Heart left ventricle (tissue), 16 donors: ENCODE results near the gene SUGCT. TPM values are rescaled to one million over a fixed set of nuclear protein-coding genes. Genes with fewer than 3 reads are reported as not detected.

ENCODE experiments used
- ATAC-seq, 4 donors: fragments of 200-7000 bp; cut with Tn5 transposase; one replicate each; pipeline ENCODE4 v1.9.1; 2020 to 2022; ENCODE audit warnings: moderate library complexity in 4 of 4, mild to moderate bottlenecking in 3 of 4, moderate number of reproducible peaks in 1 of 4
- DNase-seq, 5 donors: peaks; one replicate each; pipeline ENCODE4 v3.0.0-alpha.2; 2020
- H3K27ac ChIP-seq, 12 donors: fragments of 200-600 bp; sonication (generic) in 4 of 12; one replicate each; pipeline versions ENCODE4 v1.5.0 to v1.8.0; 2016 to 2022; ENCODE audit warnings: mild to moderate bottlenecking in 2 of 12
- H3K27me3 ChIP-seq, 9 donors: fragments of 200-600 bp; sonication (generic) in 2 of 9; one replicate each; pipeline versions ENCODE4 v1.5.1 to v1.8.0; 2016 to 2022; ENCODE audit warnings: mild to moderate bottlenecking in 3 of 9
- H3K36me3 ChIP-seq, 9 donors: fragments of 200-600 bp; sonication (generic) in 2 of 9; one replicate each; pipeline versions ENCODE4 v1.5.0 to v1.8.0; 2018 to 2022; ENCODE audit warnings: mild to moderate bottlenecking in 2 of 9
- H3K4me1 ChIP-seq, 12 donors: fragments of 200-600 bp; sonication (generic) in 4 of 12; one replicate each; pipeline versions ENCODE4 v1.5.0 to v1.8.0; 2016 to 2022; ENCODE audit warnings: mild to moderate bottlenecking in 3 of 12
- H3K4me3 ChIP-seq, 12 donors: fragments of 200-600 bp; sonication (generic) in 4 of 12; one replicate each; pipeline versions ENCODE4 v1.5.0 to v1.8.0; 2017 to 2022; ENCODE audit warnings: mild to moderate bottlenecking in 9 of 12, moderate library complexity in 4 of 12
- H3K9me3 ChIP-seq, 12 donors: fragments of 200-600 bp; sonication (generic) in 4 of 12; one replicate each; pipeline versions ENCODE4 v1.5.0 to v1.8.0; 2016 to 2022; ENCODE audit warnings: mild to moderate bottlenecking in 1 of 12
- CTCF ChIP-seq, 12 donors: fragments of 200-600 bp; sonication (generic) in 4 of 12; IDR thresholded peaks; one replicate each; pipeline versions ENCODE4 v1.5.0 to v1.8.0; 2018 to 2022; ENCODE audit warnings: antibody characterized with exemption in 12 of 12, mild to moderate bottlenecking in 5 of 12
- POLR2A ChIP-seq, 2 donors: fragments of 450-650 bp; IDR thresholded peaks; one replicate each; pipeline ENCODE4 v1.6.1; 2017; ENCODE audit warnings: antibody characterized with exemption in 2 of 2, mild to moderate bottlenecking in 2 of 2, moderate library complexity in 2 of 2
- WGBS, 4 donors: extraction: QIAGEN DNeasy Blood & Tissue Kit in 2 of 4; methylation state at CpG; one replicate each; pipeline versions ENCODE4 v1.1.5 to v1.1.7; 2013 to 2018; 5-methylcytosine and 5-hydroxymethylcytosine counted together
- intact Hi-C, 10 donors: fragments of 100-400 bp; cut with DNase I; formaldehyde crosslinking; loops; one replicate each; pipeline versions ENCODE4 v1.11.1 to v1.14.2; 2022
- polyA plus RNA-seq, 2 donors: library from polyadenylated mRNA; stranded (reverse); fragments of 200-250 nt; gene quantifications; one replicate each; pipeline ENCODE4 v1.2.3, GENCODE V29; 2013
- total RNA-seq, 9 donors: library from RNA; depleted of rRNA in 2 of 9; stranded (reverse); fragments of >200 nt in 2 of 9; fragmentation: NEBNext Ultra II Directional in 3 of 9; extraction: Animal tissue kit (Norgen Biotek cat#: 25700) in 3 of 9; gene quantifications; one replicate each; pipeline versions ENCODE4 v1.1.0 to v1.2.4, GENCODE V29; 2016 to 2023
- donor health status: ischemic (EF 13 %, LVEDD 7.1; RV severe dilation, severe dysfunction).
- donor health status: healthy with polysubstance abuse.
- donor health status: DM: no; HTN: yes; CAD: no.
- donor health status: DM: no; HTN: no; CAD: no.
- donor health status: ischemic (EF 25% LVEDD 6.9; RV normal size, moderate dysfunction).
- donor health status: ischemic (EF 25% LVEDD 5.7; RV mildly dilated, moderate dysfunction).
- donor health status: healthy.
- donor health status: DM: yes; HTN: yes; CAD: no.
- donor health status: ischemic (EF 35%, LVEDD 5.7; RV mildly dilated, moderate dysfunction).
- donor health status: nonischemic (EF 11% LVEDD 7.7; RV severe dilation, severe dysfunction).
- donor health status: DM: yes; HTN: yes; CAD: no.
- donor health status: PGD.
- donor health status: ischemic (EF 29% LVEDD 5.4; RV normal size, mild dysfunction).
- donor health status: nonischemic (EF 23%, LVEDD 6.1; RV moderate dilation, normal function).

Gene SUGCT
- total and polyA plus RNA-seq, 11 donors: 1.4 to 7.6 (median 4.4) TPM

- Histone ChIP-seq H3K9me3 (no peaks in the 10 kb centered on the region), H3K27me3 (no peaks in the 10 kb centered on the region), H3K27ac (no peak overlapping the region), H3K4me1 (no peaks in the 10 kb centered on the region), H3K36me3 (no peaks in the 10 kb centered on the region), H3K4me3 (no peak overlapping the region)
- 39 to 51% (median 44%) methylated on average over 1 of the region's 1 CpG for WGBS, 4 donors
- TF ChIP-seq CTCF (IDR thresholded peaks at IDR 0.05) (no peak), POLR2A (IDR thresholded peaks at IDR 0.05) (no peak)
- no peak for DNase-seq
- intact Hi-C loops: no loop called here
- no peak for ATAC-seq
Observed at GRCh38 chr7:40516376-40516775, 381.6 kb downstream of the SUGCT start.

GRCh38 chr7:40519009-40519408 is 384.2 kb downstream of the SUGCT start:
- TF ChIP-seq POLR2A (IDR thresholded peaks at IDR 0.05): no peak
- TF ChIP-seq CTCF (IDR thresholded peaks at IDR 0.05): no peak
- Histone ChIP-seq H3K9me3 (no peaks in the 10 kb centered on the region), H3K36me3 (no peaks in the 10 kb centered on the region), H3K4me3 (no peak overlapping the region), H3K27me3 (no peaks in the 10 kb centered on the region), H3K4me1 (no peaks in the 10 kb centered on the region), H3K27ac (no peak overlapping the region)
- 90 to 96% (median 94%) methylated on average over 3 of the region's 3 CpGs for WGBS, 4 donors
- intact Hi-C loops: no loop called here
- ATAC-seq: no peak
- DNase-seq: no peak

- Histone ChIP-seq H3K4me3 (no peak overlapping the region), H3K36me3 (no peaks in the 10 kb centered on the region), H3K27me3 (no peaks in the 10 kb centered on the region), H3K9me3 (no peaks in the 10 kb centered on the region), H3K4me1 (no peaks in the 10 kb centered on the region), H3K27ac (no peak overlapping the region)
- intact Hi-C loops: no loop called here
- no peak for TF ChIP-seq CTCF (IDR thresholded peaks at IDR 0.05)
- WGBS, 4 donors: 79 to 85% (median 82%) methylated on average over 7 of the region's 7 CpGs
- no peak for DNase-seq
- ATAC-seq: no peak
Observed at GRCh38 chr7:40520986-40521738, 386.4 kb downstream of the SUGCT start.

DNA sequence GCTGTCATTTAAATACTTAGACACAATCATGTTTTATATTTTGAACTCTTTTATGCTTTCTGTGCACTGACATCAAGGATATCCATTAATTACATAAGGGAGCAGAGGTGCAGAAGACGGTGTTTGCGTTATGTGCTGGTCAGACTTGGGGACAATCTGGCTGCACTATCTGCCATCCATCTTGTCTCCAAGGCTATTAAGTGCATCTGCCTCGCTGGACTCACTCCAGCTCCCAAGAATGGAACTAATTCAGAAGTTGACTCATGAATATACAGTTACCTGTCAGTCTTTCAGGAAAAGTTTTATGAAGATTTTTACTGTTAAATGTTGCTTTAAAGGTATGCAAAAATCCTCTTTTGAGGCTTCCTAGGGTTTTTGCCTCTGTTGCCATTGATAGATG is 391.0 kb downstream of the SUGCT start:
- Histone ChIP-seq H3K4me1 (no peaks in the 10 kb centered on the region), H3K27me3 (no peaks in the 10 kb centered on the region), H3K4me3 (no peak overlapping the region), H3K36me3 (no peaks in the 10 kb centered on the region), H3K27ac (no peak overlapping the region), H3K9me3 (no peaks in the 10 kb centered on the region)
- TF ChIP-seq CTCF (IDR thresholded peaks at IDR 0.05): no peak
- TF ChIP-seq POLR2A (IDR thresholded peaks at IDR 0.05): no peak
- no peak for DNase-seq
- ATAC-seq: no peak
- intact Hi-C loops: no loop called here
- WGBS, 4 donors: 85 to 88% (median 87%) methylated on average over 3 of the region's 3 CpGs
